HG03432 (cell line): ENCODE results near the gene KLHDC10.
"Not testable (repeated sequence)": the region's sequence is repeated elsewhere in the genome, so short reads cannot be mapped to it uniquely, and the experiment has no call there.

ENCODE experiments used
- ATAC-seq: cut with Tn5 transposase; IDR thresholded peaks from one replicate; pipeline ENCODE4 v1.9.1; 2021; ENCODE audit warnings: mild to moderate bottlenecking, moderate library complexity; ENCODE audit not compliant: unreplicated experiment

The KLHDC10 gene

DNA sequence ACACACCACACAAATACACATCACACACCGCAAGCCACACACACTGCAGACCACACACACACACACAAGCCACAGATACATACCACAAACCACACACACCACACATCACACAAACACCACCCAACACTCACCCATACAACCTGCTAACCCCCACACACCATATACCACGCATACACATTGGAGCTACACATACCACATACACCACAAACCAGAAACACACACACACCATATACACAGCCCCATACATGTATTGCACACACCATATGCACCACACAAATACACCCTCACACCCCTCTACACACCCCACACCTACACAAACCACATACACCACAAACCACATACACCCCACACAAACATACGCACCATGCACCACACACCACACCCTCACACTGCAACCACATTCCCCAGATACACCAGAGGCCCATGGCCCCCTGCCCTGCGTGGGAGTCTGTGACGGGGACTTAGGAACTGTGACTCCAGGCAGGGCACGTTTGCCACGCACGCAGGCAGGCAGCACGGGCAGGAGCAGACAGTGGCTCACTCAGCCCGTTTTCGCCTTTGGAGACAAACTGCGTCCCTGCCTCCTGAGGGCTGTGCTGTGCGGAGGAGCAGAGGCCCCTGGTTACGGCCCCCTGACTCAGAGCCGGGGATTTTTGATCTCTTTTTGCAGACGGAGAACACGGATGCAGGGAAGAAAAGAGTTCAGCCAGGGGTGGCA is 82.3 kb downstream of the KLHDC10 start:
- no peak for ATAC-seq

- ATAC-seq: no peak
Observed at GRCh38 chr7:130153211-130153908, 83.0 kb downstream of the KLHDC10 start.

- ATAC-seq: no peak
Observed at GRCh38 chr7:130154131-130154500, 83.8 kb downstream of the KLHDC10 start.

DNA sequence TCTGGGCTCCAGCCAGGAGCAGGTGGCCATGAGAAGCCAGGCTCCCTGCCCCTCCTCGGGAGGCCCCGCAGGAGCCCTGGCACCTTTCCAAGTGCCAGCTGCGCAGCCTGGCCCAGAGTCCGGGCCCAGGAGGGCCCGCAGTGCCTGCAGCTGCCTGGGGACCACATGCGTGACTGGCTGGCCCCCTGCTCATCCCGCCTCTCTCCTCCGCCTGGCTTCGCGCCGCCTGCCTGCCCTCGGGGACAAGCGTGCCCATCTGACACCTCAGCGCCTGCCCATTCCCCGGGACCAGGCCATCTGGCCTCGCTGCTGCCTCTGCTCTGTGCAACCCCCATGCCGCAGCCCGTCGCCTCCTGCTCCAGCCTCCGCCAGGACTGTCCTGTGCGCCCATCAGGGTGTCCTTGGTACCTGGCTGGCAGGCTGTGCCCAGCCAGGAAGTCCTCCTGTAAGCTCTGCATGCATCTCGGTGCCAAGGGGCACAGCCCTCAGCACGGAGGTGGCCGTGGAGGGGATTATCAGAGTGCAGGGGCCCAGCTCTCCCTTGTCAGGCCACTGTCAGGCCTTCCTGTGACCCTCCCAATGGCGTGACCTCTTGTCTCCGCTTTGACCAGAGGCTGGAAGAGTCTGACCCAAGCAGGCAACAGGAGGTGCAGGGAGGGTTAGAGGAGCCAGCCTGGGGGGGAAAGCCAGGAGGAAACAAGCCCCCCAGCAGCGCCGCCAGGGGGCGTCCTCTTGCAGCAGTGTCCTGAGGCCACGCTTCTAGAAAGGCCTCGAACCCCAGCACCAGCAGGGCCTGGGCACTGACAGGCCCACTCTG is 84.4 kb downstream of the KLHDC10 start:
- no peak for ATAC-seq

GRCh38 chr7:130156140-130156539 is 85.8 kb downstream of the KLHDC10 start:
- ATAC-seq: no peak

DNA sequence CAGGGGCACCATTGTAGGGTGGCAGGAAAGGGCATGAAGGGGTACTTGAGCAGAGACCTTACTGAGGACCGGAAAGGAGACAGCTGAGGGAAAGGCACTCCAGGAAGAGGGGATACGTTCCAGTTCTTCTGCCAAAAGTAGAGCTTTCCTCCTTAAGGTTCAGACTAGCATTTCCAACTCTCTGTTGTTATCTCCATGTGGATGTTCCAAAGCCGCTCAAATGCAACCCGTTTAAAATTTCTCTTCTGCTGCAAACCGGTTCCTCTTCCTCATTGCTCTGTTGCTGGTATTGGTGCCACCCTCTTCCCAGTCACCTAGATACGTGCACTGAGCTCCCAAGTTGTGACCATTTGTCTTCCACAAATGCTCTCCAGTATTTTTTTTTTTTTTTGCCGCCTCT is 87.4 kb downstream of the KLHDC10 start:
- ATAC-seq: no peak

DNA sequence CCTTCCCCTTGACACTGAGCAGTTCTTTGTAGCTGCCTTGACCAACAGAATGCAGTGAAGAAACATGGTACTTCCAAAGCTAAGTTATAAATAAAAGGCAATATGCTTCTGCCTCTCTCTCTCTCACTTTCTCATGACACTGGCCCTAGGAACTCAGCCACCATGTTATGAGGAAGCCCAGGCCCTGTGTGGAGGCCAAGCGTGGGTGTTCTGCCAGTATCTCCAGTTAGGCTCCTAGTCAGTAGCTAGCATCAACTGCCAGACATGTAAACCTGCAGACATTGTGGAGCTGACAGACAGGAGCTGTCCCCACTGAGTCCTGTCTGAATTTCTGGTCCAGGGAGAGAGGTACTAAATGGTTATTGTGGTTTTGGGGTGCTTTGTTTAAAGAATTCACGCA is 89.7 kb downstream of the KLHDC10 start:
- no peak for ATAC-seq

- ATAC-seq: no peak
Observed at GRCh38 chr7:130160455-130160854, 90.1 kb downstream of the KLHDC10 start.

DNA sequence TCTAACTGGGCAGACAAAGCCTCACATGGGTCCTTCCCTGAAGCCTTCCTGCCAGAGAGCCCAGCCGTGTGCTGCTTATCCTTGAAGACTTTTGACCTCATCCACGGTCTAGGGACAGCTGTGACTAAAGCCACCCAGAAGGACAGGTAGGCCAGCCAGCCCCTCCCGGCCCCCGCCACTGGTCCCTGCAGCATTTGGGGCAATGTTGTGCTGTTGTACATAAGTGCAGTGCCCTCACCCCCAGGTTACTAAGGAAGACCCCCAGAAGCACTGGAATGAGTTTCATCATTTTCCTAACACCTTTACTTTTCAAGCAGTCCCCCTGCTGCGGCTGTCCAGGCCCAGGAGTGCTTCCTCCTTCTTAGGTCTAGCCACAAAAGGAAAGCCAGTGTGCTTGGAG is 91.9 kb downstream of the KLHDC10 start:
- ATAC-seq: no peak

GRCh38 chr7:130174237-130174959 is 104.1 kb downstream of the KLHDC10 start:
- ATAC-seq: no peak

- no peak for ATAC-seq
Observed at GRCh38 chr7:130178251-130178650, 107.9 kb downstream of the KLHDC10 start.

DNA sequence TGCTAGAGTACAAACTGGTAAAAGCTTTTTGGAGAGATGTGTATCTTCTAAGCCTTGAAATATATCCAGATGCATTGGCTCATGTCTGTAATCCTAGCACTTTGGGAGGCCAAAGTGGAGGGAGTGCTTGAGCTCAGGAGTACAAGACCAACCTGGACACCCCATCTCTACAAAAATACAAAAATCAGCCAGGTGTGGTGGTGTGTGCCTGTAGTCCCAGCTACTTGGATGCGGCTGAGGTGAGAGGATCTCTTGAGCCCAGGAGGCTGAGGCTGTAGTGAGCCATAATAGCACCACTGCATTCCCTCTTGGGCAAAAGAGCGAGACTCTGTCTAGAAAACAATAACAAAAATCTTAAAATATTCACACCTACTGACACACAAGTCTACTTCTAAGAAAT is 109.3 kb downstream of the KLHDC10 start:
- no peak for ATAC-seq

- no peak for ATAC-seq
Observed at GRCh38 chr7:130180571-130181262, 110.4 kb downstream of the KLHDC10 start.

DNA sequence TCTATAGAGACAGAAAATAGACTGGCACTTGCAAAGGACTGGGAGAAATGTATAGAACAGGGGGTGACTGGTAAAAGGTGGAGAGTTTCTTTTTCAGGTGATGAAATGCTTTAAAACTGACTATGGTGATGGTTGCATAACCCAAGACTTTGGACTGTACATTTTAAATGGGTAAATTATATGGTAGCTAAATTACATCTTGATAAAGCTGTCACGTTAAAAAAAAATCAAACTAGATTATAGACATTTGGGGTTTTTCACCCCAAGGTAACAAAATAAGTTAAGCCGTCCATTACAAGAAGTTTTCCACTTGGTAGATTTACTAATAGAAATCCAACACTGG is 110.9 kb downstream of the KLHDC10 start:
- no peak for ATAC-seq

DNA sequence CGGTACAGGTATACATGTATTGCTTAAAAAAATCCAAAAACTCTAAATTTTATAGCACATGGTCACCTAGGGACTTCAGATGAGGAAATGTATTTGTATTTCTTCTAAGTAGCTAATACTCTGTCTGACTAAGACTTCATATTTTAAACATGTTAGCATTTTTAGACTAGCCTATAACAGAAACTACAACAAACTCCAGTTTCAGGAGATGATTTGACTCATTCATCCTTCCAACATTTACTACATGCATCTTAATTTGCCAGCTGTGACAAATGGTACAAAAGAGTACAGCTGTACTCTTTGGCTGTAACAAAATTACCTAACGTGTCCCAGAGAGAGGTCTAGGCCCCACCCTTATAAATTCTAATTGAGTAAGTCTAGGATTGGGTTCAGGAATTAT is 112.7 kb downstream of the KLHDC10 start:
- peak; percentile 87 for ATAC-seq

DNA sequence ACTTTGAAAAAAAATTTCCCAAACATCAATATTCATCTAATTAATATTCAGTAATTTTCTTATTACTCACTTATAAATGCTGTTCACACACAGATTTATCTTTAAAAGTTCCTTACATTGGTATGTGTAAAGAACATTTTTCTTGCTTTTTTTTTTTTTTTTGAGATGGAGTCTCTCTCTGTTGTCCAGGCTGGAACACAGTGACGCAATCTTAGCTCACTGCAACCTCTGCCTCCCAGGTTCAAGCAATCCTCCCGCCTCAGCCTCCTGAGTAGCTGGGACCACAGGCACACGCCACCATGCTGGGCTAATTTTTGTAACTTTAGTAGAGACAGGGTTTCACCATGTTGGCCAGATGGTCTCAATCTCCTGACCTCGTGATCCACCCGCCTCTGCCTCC is 114.0 kb downstream of the KLHDC10 start:
- not testable (repeated sequence) for ATAC-seq
